Stimulated activated CD8-positive, alpha-beta memory T cell treated with anti-CD3 and anti-CD28 coated beads, Interleukin-15, amount 100 ng/mL, for 4 hours (primary cell): Measurements from ENCODE around the gene CARNS1.
"Not testable (repeated sequence)": the region's sequence is repeated elsewhere in the genome, so short reads cannot be mapped to it uniquely, and the experiment has no call there.

ENCODE experiments used
- DNase-seq, 2 donors: peaks; one replicate each; pipeline ENCODE4 v3.0.0-alpha.2; 2020; ENCODE audit warnings: low read depth in 2 of 2

Gene CARNS1

GRCh38 chr11:67396259-67396581, 19.3 kb upstream of the CARNS1 start:
- DNase-seq = no peak

- DNase-seq = no peak
Measured at GRCh38 chr11:67396587-67397389, 18.7 kb upstream of the CARNS1 start.

GRCh38 chr11:67397536-67397935, 17.9 kb upstream of the CARNS1 start:
- no peak for DNase-seq

GRCh38 chr11:67397986-67398660, 17.4 kb upstream of the CARNS1 start:
- no peak for DNase-seq

- DNase-seq = no peak
Measured at GRCh38 chr11:67398661-67399563, 16.6 kb upstream of the CARNS1 start.

GRCh38 chr11:67400251-67400941, 15.1 kb upstream of the CARNS1 start:
- DNase-seq = no peak

- no peak for DNase-seq
Measured at GRCh38 chr11:67400942-67401494, 14.5 kb upstream of the CARNS1 start.

- DNase-seq = peak; percentile 78 to 87
Measured at GRCh38 chr11:67401495-67402191, 13.8 kb upstream of the CARNS1 start, which contains the start of gene PPP1CA. TSS of gene PPP1CA (minus strand) at chr11:67401858. CDS start at chr11:67401782, 76 bp downstream.

GRCh38 chr11:67402192-67402839, 13.2 kb upstream of the CARNS1 start:
- not testable (repeated sequence) for DNase-seq

GRCh38 chr11:67403085-67403484, 12.4 kb upstream of the CARNS1 start:
- DNase-seq = not testable (repeated sequence)

GRCh38 chr11:67404515-67405195, 10.8 kb upstream of the CARNS1 start:
- no peak for DNase-seq

GRCh38 chr11:67405196-67405567, 10.3 kb upstream of the CARNS1 start:
- no peak for DNase-seq

GRCh38 chr11:67405688-67406339, 9.7 kb upstream of the CARNS1 start:
- DNase-seq = no peak

GRCh38 chr11:67406420-67406968, 9.0 kb upstream of the CARNS1 start:
- DNase-seq = no peak

- no peak for DNase-seq
Measured at GRCh38 chr11:67406969-67407687, 8.3 kb upstream of the CARNS1 start.

- no peak for DNase-seq
Measured at GRCh38 chr11:67407688-67408163, 7.8 kb upstream of the CARNS1 start.

- DNase-seq = no peak
Measured at GRCh38 chr11:67408437-67409200, 6.9 kb upstream of the CARNS1 start.
